SH-SY5Y (cell line): ENCODE data around the gene COG4.

Experiments
- GATA2 ChIP-seq: IDR thresholded peaks from 2 replicates; pipeline ENCODE4 v1.6.1; 2011; ENCODE audit warnings: mild to moderate bottlenecking, low read depth, low read length
- GATA3 ChIP-seq: IDR thresholded peaks from 2 replicates; pipeline ENCODE4 v1.6.1; 2011; ENCODE audit warnings: low read depth, mild to moderate bottlenecking, low read length, moderate library complexity

Gene COG4

DNA sequence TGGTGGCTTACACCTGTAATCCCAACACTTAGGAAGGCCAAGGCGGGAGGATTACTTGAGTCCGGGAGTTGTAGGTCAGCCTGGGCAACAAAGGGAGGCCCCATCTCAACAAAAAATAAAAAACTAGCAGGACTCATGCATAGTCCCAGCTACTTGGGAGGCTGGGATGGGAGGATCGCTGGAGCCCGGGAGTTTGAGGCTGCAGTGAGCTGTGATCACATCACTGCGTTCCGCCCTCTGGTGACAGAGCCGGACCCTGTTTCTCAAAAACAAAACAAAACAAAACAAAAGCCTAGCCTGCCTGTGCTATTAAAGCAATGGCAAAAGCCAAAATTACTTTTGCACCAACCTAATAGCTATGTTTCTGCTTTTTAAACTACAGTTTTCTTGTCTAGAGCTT is 67.4 kb downstream of the COG4 start:
- TF ChIP-seq GATA2 = no peak
- no peak for TF ChIP-seq GATA3

DNA sequence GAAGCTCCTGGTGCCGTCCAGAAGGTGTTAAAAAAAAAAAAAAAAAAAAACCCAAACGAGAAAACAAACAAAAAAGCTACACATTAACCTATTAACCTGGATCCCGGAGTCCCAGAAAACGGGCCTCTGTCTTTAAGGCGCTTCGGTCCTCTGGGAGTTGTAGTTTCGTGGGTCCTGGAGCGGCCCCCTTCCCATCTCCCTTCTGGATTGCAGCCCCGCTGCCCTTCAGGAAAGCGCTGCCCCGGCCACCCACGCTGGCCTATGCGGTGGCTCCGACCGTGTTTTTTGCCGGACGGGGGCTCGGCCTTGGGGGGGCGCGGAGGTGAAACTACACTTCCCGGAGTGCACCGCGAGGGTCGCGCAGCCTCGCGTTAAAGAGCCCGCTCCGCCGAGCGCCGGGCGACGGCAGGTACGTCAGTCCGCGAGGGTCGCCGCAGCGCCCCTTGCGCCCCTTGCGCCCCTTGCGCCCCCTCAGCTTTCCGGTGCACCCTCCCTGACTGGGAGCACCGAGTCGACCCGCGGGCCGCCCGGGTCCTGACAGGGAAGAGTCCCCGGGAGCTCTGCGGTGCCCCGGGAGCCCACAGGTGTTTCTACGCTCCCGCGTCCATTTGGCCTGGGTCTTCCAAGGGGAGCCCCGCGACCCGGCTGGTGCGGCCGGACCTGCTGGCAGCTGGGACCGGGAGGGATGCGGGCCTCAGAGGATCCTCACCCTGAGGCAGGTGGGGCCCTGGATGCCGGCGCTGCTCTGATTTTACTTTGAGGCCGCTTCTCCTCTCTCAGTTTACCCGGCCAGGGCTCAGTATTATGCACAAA is 68.9 kb downstream of the COG4 start, which contains the start of gene FCSK:
FCSK (plus strand) TSS at position 374 of the 813 bp plus-strand sequence. CDS start 8,596 bp downstream, outside the sequence.
- TF ChIP-seq GATA3 = no peak
- no peak for TF ChIP-seq GATA2

DNA sequence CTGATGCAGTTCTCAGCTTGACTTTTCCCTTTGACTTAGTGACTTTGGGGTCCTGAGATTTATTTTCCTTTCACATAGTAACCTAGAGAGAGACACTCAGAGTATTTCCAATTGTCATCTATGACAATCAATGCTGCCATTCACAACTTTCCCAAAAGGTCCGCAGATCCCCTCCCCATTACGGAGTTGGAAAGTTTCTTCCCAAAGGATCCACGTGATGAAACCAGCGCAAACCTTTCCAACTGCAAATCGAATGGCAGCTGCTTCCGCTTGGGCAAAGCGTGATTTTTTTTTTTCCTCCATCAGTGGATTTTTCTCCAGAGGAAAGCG is 69.5 kb downstream of the COG4 start:
- TF ChIP-seq GATA3 (no peak), GATA2 (no peak)

DNA sequence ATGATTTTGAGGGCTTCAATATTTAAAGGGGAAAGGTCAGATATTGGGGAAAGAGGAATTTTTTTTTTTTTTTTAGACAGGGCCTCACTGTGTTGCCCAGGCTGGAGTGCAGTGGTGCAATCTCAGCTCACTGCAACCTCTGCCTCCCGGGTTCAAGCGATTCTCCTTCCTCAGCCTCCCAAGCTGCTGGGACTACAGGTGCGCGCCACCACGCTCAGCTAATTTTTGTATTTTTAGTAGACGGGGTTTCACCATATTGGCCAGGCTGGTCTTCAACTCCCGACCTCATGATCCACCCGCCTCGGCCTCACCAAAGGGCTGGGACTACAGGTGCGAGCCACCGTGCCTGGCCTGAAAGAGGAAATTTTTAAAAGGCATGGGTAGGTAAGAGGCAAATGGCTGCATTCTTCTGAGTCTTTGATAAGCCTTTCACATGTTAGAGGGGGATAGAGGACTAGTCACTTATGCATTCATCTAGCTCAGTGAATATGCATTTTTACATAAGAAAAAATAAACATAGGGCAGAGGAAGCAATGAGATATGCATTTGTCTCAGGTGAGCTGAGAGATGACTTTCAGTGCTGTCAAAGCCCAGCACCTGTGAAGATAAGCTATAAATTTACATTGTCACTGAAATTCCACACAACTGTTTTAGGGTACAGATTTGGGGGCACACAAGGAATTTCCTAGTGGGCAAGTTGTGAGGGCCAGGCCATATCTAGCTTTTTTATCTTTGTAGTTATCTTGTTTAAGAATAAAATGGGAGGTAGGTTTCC is 70.0 kb downstream of the COG4 start:
- TF ChIP-seq GATA3 (no peak), GATA2 (no peak)

DNA sequence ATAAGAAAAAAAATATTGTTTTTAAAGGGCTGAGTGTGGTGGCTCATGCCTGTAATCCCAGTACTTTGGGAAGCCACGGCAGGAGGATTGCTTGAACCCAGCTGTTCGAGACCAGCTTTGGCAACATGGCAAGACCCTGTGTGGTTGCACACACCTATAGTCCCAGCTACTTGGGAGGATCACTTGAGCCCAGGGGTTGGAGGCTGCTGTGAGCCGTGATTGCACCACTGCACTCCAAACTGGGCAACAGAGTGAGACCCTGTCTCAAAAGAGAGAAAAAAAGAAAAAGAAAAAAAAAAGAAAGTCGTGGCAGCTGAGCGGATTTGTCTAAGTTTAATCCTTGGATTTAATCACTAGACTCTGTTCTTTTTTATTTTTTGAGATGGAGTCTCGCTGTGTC is 75.3 kb downstream of the COG4 start:
- no peak for TF ChIP-seq GATA3
- no peak for TF ChIP-seq GATA2

DNA sequence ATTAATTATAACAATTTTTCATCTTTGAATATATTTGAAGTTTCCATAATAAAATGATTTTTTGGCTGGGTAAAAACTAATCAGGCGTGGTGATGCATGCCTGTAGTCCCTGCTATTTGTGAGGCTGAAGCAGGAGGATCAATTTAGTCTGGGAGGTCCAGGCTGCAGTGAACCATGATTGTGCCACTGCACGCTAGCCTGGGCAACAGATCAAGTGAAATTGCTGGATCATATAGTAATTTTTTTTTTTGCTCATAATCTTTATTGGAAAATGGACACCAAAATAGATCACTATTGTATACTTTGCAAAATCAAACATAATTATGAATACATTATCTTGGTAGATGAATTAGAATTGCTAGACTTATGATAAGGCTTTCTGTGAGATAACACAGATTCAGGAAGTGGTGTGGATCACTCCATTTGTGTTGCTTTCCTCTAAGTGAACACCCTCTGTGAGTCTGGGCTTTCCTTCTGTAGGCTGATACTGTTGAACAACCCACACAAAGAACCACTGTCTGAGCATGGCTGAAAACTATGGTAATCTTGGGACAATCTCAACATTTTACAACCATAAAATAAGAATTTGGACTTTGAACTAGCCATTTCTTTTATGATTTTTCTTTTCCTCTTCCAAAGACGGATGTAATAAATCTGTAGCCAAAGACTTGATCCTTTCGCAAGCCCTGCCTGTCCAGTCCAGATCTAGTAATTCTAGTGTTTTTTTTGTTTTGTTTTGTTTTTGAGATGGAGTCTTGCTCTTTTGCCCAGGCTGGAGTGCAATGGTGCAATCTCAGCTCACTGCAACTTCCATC is 78.9 kb downstream of the COG4 start:
- TF ChIP-seq GATA3 = no peak
- TF ChIP-seq GATA2 = no peak

DNA sequence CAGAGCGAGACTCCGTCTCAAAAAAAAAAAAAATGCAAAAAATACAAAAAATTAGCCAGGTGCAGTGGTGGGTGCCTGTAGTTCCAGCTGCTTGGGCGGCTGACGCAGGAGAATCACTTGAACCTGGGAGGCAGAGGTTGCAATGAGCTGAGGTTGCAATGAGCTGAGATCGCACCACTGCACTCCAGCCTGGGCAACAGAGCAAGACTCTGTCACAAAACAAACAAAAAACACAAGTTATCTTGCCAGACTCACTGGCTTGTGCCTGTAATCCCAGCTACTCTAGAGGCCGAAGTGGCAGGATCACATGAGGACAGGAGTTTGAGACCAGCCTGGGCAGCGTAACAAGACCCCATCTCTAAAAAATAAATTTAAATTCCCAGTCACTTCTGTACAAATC is 81.0 kb downstream of the COG4 start:
- TF ChIP-seq GATA2 = no peak
- no peak for TF ChIP-seq GATA3

DNA sequence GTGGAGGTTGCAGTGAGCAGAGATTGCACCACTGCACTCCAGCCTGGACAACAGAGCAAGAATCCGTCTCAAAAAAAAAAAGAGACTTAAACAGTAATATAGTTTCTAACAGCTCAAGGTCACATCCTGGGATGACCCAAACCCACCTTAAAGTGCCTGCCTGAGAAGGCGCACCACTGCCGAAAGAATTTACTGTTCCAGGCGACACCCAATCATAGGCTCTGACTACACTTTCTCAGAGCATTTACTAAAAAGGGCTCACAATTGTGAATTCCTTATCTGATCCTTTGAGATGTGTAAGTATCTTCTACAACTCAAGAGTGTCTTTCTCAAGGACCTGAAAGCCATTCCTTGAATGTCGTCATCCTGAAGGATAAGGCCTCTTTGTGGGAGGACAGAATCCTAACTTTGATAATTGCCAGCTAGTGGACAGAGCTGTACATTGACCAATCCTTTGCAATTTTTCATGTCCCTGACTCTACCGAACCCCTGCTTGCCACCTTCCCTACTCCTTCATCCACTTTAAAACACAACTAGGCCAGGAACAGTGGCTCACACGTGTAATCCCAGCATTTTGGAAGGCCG is 81.9 kb downstream of the COG4 start:
- TF ChIP-seq GATA3 = no peak
- TF ChIP-seq GATA2 = no peak

DNA sequence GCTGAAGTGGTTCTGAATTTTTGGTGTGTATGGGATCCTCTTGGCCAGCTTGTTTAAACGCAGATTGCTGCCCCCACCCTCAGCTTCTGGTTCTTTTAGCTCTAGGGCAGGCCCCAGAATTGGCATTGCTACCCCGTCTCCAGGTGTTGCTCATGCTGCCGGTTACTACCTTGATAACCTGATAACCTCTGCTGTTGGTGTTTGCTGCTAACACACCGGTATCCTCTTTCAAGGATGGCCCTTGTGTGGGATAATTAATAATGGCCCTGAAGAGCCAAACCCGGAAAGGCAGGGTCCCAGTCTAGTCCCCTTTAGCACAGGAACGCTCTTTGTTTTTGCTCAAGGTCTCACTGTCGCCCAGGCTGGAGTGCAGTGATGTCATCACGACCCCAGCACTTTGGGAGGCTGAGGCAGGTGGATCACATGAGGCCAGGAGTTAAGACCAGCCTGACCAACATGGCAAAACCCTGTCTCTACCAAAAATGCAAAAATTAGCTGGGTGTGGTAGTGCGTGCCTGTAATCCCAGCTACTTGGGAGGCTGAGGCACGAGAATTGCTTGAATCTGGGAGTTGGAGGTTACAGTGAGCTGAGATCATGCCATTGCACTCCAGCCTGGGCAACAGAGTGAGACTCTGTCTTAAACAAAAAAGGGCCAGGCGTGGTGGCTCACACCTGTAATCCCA is 83.2 kb downstream of the COG4 start:
- TF ChIP-seq GATA3 = no peak
- no peak for TF ChIP-seq GATA2

DNA sequence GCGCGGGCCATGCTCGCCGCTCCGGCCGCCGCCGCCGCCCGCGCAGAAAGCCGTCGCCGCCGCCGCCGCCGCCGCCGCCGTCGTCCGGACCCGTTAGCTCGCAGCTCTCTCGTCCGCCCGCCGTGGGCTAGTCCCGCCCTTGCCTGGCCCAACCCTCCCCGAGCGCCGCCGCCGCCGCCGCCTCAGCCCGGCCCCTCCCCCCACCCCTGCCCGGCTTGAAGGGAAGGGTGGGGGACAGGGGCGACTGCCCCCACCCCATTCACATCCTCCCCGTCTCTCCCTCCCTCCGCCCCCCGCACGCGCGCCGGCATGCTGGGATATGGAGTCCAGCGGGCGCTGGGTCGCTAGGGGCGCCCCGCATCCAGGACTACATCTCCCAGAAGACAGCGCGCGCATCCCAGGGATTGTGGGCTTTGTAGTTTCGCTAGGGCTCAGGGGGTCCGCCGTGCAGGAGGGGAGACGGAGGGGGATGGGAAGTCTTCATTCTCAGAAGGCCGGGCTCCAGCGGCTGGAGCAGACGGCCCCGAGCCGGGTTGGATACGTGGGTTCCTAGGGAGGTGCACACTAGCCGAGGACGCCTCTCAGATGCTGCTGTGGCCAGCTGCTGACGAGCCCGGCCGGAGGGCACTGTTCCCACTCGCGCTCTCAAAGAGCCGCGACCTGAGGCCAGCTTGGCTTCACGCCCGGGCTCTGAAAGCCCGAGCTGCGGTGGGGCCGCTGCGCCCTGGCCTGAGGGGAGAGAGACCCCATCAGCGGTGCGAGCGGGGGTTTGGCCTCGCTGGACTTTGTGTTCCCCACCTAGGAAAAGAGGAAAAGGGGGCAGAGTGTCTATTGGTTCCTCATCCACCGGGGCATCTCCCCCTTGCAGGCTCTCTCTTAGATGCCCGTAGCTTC is 84.1 kb downstream of the COG4 start, which contains the start of gene ST3GAL2:
ST3GAL2 (minus strand) TSS at position 132 of the 894 bp plus-strand sequence. CDS start 40,570 bp downstream, outside the sequence.
- TF ChIP-seq GATA3 = no peak
- no peak for TF ChIP-seq GATA2

DNA sequence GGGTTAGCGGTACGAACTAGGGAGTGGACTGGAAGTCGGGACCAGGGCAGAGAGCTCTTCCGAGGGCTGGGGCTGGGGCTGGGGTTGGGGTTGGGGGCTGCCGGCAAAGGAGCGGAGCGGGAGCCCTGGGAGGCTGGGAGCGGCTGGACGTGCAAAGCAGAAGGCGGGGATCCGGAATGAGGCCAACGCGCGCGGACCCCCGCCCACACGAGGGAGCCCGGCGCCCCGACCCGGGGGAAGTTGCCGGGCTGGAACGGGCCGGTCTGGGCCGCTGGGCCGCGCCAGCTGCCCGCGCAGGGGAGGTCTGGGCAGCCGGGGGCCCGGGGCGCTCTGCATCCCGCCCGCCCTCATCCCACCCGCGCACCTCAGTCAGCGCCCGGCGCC is 84.8 kb downstream of the COG4 start:
- TF ChIP-seq GATA2 = no peak
- TF ChIP-seq GATA3 = no peak

DNA sequence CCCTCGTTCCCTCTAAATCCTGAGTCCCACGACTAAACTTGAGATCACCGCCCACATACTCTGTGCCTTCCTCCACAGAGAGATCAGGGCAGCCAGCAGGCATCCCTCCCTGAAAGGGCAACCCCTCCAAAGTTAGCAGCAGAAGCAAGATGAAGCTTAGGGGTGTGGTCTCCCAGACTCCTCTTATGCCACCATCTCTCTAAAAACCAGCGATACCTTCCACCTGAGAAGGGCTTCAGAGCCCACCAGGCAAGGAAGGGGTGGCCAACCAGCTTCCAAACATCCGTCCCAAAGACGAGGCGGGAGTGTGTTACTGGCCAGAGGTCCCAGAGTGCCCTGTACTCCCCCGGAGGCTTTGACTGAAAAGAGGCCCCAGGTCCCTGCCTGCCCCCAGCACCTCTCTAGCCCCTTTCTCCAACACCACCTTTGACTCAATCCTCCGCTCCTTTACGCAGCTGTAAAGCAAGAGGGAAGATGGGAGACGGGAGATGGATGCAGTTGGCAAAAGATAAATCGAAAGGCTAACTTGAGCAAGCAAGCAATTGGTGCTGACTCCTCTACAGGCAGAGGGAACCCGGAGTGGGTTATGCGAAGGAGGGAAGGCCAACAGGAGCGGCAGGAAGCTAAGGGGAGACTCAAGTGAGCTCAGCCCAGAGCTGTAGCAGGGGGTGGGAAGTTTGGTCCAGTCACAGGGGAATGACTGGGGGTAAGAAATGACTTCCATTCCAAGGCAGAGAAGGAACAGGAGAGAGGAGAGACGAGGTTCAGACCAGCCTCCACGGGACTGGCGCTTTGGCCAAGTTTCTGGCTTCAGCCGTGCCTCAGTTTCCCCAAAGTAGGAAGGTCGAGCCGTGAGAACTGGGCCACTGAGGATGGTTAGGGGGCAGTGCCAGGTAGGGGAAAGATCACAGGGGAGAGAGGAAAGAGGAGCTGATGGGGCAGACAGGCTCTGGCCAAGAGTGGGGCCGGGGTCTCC is 85.5 kb downstream of the COG4 start:
- no peak for TF ChIP-seq GATA3
- TF ChIP-seq GATA2 = no peak
